Measurements from ENCODE around the gene TMED9. TPM values are rescaled to one million over a fixed set of nuclear protein-coding genes. Genes with fewer than 3 reads are reported as not detected.
"Not testable (repeated sequence)": the region's sequence is repeated elsewhere in the genome, so short reads cannot be mapped to it uniquely, and the experiment has no call there.

Gene TMED9
- total and polyA plus RNA-seq, 2 donors = 50.9 to 136 TPM

GRCh38 chr5:177624172-177624571 lies 32.2 kb downstream of the TMED9 start:
- WGBS = 93% methylated on average over 10 of the region's 10 CpGs

GRCh38 chr5:177630186-177630585 lies 38.2 kb downstream of the TMED9 start:
- not testable (repeated sequence) for DNase-seq (ENCODE audit: extremely low spot score); H3K4me1 ChIP-seq (ENCODE audit: insufficient read depth); H3K27ac ChIP-seq (ENCODE audit: low read depth); H3K36me3 ChIP-seq (ENCODE audit: insufficient read depth); H3K4me3 ChIP-seq (ENCODE audit: low read depth, low read length)

More at GRCh38 chr5:177624172-177624571, 32.2 kb downstream of the TMED9 start:
- not testable (repeated sequence) for H3K27ac ChIP-seq (ENCODE audit: low read depth); DNase-seq (ENCODE audit: extremely low spot score); H3K4me3 ChIP-seq (ENCODE audit: low read depth, low read length); H3K36me3 ChIP-seq (ENCODE audit: insufficient read depth); H3K4me1 ChIP-seq (ENCODE audit: insufficient read depth)

GRCh38 chr5:177634912-177635311 lies 42.9 kb downstream of the TMED9 start:
- not testable (repeated sequence) for H3K27ac ChIP-seq (ENCODE audit: low read depth); H3K36me3 ChIP-seq (ENCODE audit: insufficient read depth); H3K4me3 ChIP-seq (ENCODE audit: low read depth, low read length); DNase-seq (ENCODE audit: extremely low spot score); H3K4me1 ChIP-seq (ENCODE audit: insufficient read depth)
- 98% methylated on average over 3 of the region's 3 CpGs for WGBS

GRCh38 chr5:177645462-177645861 lies 53.5 kb downstream of the TMED9 start:
- H3K36me3 ChIP-seq (ENCODE audit: insufficient read depth); H3K4me1 ChIP-seq (ENCODE audit: insufficient read depth); DNase-seq (ENCODE audit: extremely low spot score); H3K27ac ChIP-seq (ENCODE audit: low read depth); H3K4me3 ChIP-seq (ENCODE audit: low read depth, low read length): not testable (repeated sequence)
- WGBS = no CpG with 5 or more reads among the region's 1 CpG

Other genes with a start within 250 kb of the TMED9 start
- 101 TPM for gene LMAN2, start 240.5 kb upstream of the TMED9 start, total RNA-seq
- 209 TPM for gene LMAN2, start 240.5 kb upstream of the TMED9 start, polyA plus RNA-seq
- 4.7 TPM for gene RGS14, start 234.3 kb upstream of the TMED9 start, total RNA-seq
- gene RGS14, start 234.3 kb upstream of the TMED9 start, polyA plus RNA-seq = 16.4 TPM
- gene SLC34A1, start 207.8 kb upstream of the TMED9 start, total RNA-seq = not detected
- gene SLC34A1, start 207.8 kb upstream of the TMED9 start, polyA plus RNA-seq = 0.04 TPM
- not detected for gene PFN3, start 191.5 kb upstream of the TMED9 start, total RNA-seq
- gene PFN3, start 191.5 kb upstream of the TMED9 start, polyA plus RNA-seq = not detected
- not detected for gene F12, start 182.6 kb upstream of the TMED9 start, total RNA-seq
- 1.1 TPM for gene F12, start 182.6 kb upstream of the TMED9 start, polyA plus RNA-seq
- gene GRK6, start 165.5 kb upstream of the TMED9 start, total RNA-seq = 13.4 TPM
- 27.7 TPM for gene GRK6, start 165.5 kb upstream of the TMED9 start, polyA plus RNA-seq
- gene PRR7, start 145.4 kb upstream of the TMED9 start, total RNA-seq = 0.58 TPM
- 2.4 TPM for gene PRR7, start 145.4 kb upstream of the TMED9 start, polyA plus RNA-seq
- gene DBN1, start 118.6 kb upstream of the TMED9 start, total RNA-seq = 53.9 TPM
- 96.5 TPM for gene DBN1, start 118.6 kb upstream of the TMED9 start, polyA plus RNA-seq
- 102 TPM for gene PDLIM7, start 94.6 kb upstream of the TMED9 start, total RNA-seq
- 728 TPM for gene PDLIM7, start 94.6 kb upstream of the TMED9 start, polyA plus RNA-seq
- 2.9 TPM for gene DOK3, start 82.4 kb upstream of the TMED9 start, total RNA-seq
- 8.5 TPM for gene DOK3, start 82.4 kb upstream of the TMED9 start, polyA plus RNA-seq
- 27.4 TPM for gene DDX41, start 75.2 kb upstream of the TMED9 start, total RNA-seq
- gene DDX41, start 75.2 kb upstream of the TMED9 start, polyA plus RNA-seq = 65.6 TPM
- 22.8 TPM for gene FAM193B, start 37.6 kb upstream of the TMED9 start, total RNA-seq
- 66.7 TPM for gene FAM193B, start 37.6 kb upstream of the TMED9 start, polyA plus RNA-seq
- 14.3 TPM for gene B4GALT7, start 7.9 kb downstream of the TMED9 start, total RNA-seq
- gene B4GALT7, start 7.9 kb downstream of the TMED9 start, polyA plus RNA-seq = 29.4 TPM
- gene FAM153A, start 190.7 kb downstream of the TMED9 start, total RNA-seq = not detected
- gene FAM153A, start 190.7 kb downstream of the TMED9 start, polyA plus RNA-seq = 0.66 TPM

Data from urinary bladder (tissue), 4 donors.